ENCODE measurements around the gene ENC1. TPM values are rescaled to one million over a fixed set of nuclear protein-coding genes. Genes with fewer than 3 reads are reported as not detected.
"Not testable (repeated sequence)": the region's sequence is repeated elsewhere in the genome, so short reads cannot be mapped to it uniquely, and the experiment has no call there.

The ENC1 gene, protein sequence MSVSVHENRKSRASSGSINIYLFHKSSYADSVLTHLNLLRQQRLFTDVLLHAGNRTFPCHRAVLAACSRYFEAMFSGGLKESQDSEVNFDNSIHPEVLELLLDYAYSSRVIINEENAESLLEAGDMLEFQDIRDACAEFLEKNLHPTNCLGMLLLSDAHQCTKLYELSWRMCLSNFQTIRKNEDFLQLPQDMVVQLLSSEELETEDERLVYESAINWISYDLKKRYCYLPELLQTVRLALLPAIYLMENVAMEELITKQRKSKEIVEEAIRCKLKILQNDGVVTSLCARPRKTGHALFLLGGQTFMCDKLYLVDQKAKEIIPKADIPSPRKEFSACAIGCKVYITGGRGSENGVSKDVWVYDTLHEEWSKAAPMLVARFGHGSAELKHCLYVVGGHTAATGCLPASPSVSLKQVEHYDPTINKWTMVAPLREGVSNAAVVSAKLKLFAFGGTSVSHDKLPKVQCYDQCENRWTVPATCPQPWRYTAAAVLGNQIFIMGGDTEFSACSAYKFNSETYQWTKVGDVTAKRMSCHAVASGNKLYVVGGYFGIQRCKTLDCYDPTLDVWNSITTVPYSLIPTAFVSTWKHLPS
- total RNA-seq: 1 to 10 TPM; 2.2 to 3.4 TPM

DNA sequence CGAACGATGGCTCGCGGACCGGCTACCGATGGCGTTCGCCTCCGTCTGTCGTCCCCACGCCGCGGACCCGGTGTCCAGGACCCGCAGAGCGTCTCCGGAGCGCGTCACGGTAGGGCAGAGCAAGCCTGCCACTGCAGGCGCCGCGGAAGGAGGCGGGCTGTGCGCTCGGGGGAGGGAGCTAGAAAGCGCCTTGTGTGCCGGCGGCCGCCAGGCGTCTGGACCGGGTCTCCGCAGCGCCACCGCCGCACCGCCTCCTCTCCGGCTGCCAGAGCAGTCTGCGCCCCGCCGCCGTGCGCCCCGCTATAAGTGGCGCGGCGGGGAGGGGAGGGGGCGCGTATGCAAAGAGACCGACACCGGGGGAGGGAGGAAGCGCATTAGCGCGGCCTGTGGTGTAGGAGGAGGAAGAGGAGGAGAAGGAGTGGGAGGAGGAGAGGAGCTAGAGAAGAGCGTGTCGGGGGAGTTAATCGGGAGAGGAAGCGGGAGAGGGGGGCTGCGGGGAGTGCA is at the start of gene ENC1:
ENC1 (minus strand) TSS at position 279 of the 504 bp plus-strand sequence. CDS start 4,243 bp downstream, outside the sequence.
- ChIA-PET CTCF (interaction anchor here (0.5 to 1.5 kb wide), 13 partner anchors 9 to 738 kb away, joined by 3 to 4 read pairs (median 3); no protein-coding TSS in a partner anchor), POLR2A (no interaction called here)
- Mint-ChIP-seq H3K36me3 (ENCODE audit: low read depth) (no peaks in the 10 kb centered on the region), H3K4me3 (peak within 1 kb of the TSS; percentile 85), H3K4me1 (peaks cover 36% of the 10 kb centered on the region), H3K27ac (peak within 1 kb of the TSS; percentile 82), H3K27me3 (peaks cover 25% of the 10 kb centered on the region), H3K9me3 (no peaks in the 10 kb centered on the region)
- peak; percentile 84 for DNase-seq

DNA sequence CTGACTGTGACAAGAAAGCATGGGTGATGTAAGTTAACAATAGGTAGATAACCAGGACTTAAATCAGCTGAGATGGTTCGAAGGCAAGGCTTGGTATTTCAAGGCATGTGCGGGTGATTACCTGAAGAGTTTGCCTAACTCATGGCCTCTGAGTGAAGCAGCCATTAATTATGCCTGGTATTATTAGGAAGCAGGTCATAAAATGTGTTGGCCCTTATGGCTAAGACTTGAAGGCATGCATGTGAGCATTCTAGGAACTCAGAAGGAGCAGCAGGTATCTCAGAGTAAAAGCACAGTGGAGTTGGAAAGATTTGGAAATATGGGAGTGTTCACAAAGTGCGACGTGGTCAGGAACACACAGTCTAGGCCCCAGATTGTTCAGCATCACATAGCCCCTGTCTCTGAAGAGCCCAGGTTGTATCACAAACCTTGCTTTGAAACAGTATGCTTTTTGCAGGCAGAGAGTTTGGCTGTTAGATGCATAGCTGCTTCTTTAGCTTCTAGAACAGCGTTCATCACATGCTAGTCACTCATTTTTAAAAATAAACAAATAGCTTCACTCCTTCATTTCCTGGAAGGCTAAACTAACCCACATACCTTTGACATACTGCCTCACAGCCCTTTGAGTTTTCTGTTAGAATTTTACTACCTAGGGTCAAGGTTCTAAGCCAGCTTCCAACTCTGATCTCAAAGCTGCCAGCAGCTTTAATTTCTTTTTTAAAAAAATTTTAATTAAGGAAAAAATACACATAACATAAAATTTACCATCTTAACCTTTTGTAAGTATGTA is 46.6 kb upstream of the ENC1 start:
- DNase-seq: no peak
- peaks cover 29% of the 10 kb centered on the region for H3K4me1 Mint-ChIP-seq
- peak overlapping the region; percentile 14 for H3K27ac Mint-ChIP-seq
- peaks cover 18% of the 10 kb centered on the region for H3K36me3 Mint-ChIP-seq (ENCODE audit: low read depth)
- H3K27me3 Mint-ChIP-seq: peaks cover 5% of the 10 kb centered on the region
- POLR2A ChIA-PET: interaction anchor here (0.7 kb wide), 1 partner anchor 1895 kb away, joined by 3 read pairs; no protein-coding TSS in a partner anchor
- CTCF ChIA-PET: no interaction called here
- H3K4me3 Mint-ChIP-seq: peak overlapping the region; percentile 74
- H3K9me3 Mint-ChIP-seq: no peaks in the 10 kb centered on the region

DNA sequence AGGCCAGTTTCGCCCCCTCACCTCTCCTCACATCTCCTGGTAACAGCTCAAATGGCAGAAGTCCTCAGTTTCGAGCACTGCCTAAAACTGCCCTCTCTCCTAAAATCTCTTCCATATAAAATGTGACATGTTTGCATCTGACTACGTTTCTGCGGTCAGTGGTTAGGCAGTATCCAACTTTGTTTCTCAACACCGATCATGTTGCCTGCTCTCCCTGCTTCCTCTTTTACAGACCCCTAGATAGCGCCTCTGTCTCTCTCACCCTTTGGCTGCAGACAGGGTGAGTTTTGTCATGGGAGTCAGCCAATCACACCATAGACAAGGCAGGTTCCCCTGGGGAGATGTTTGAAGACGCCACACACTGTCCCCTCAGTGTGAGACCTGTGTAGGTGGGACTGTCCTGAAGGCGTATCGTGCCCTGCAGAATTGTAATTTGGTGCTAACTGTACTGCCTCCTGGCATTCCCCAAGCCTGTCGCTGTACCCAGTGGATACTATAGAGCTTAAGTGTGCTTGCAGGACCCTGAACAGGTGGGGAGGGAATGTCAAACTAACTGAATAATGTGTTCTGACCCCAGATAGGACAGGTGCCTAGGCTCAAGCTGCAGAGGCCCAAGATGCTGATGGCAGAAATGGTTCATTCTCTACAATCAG is 45.6 kb upstream of the ENC1 start:
- peak overlapping the region; percentile 74 for H3K4me3 Mint-ChIP-seq

DNA sequence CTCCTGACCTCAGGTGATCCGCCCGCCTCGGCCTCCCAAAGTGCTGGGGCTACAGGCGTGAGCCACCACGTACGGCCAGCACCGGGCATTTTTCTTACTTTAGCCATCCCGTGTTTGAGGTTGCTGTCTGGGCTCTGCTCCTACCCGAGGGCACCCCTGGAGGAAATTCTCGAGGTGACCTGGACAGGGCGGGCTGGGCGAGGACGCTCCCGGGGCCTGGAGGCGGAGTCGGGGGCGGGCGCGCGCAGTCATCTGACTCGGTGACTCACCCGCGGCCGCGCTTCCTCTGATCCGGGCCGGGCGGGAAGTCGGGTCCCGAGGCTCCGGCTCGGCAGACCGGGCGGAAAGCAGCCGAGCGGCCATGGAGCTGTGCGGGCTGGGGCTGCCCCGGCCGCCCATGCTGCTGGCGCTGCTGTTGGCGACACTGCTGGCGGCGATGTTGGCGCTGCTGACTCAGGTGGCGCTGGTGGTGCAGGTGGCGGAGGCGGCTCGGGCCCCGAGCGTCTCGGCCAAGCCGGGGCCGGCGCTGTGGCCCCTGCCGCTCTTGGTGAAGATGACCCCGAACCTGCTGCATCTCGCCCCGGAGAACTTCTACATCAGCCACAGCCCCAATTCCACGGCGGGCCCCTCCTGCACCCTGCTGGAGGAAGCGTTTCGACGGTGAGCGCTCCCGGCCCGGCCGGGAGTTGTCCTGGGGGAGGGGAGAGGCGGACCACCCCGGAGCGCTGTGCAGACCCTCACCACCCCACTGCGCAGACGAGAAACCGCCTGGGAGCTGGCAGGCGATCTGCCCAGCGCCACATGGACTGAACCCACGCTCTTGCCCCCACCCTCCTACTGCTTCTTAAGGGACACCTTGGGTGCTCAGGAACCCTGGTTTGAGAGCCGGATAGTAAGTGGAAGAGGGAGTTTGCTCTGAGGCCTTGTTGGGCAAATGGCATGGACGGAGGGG is 44.6 kb upstream of the ENC1 start, which contains the start of gene HEXB:
HEXB (plus strand) TSS at position 334 of the 952 bp plus-strand sequence; CDS start at position 362, 28 bp downstream.
- Mint-ChIP-seq H3K27ac (peak within 1 kb of the TSS; percentile 68), H3K4me3 (peak within 1 kb of the TSS; percentile 74), H3K36me3 (ENCODE audit: low read depth) (peaks cover 14% of the 10 kb centered on the region), H3K9me3 (no peaks in the 10 kb centered on the region), H3K4me1 (peaks cover 29% of the 10 kb centered on the region), H3K27me3 (peaks cover 8% of the 10 kb centered on the region)
- POLR2A ChIA-PET: interaction anchor here (0.6 kb wide), 1 partner anchor 233 kb away, joined by 4 read pairs; no protein-coding TSS in a partner anchor
- DNase-seq: peak; percentile 85
- CTCF ChIA-PET: interaction anchor here (0.7 kb wide), 2 partner anchors 8 to 15 kb away, joined by 3 read pairs; no protein-coding TSS in a partner anchor

More for the DNA sequence above, 45.6 kb upstream of the ENC1 start:
- Mint-ChIP-seq H3K27me3 (peaks cover 5% of the 10 kb centered on the region), H3K4me1 (peaks cover 29% of the 10 kb centered on the region), H3K36me3 (ENCODE audit: low read depth) (peaks cover 18% of the 10 kb centered on the region), H3K27ac (peak overlapping the region; percentile 56), H3K9me3 (no peaks in the 10 kb centered on the region)
- CTCF ChIA-PET: interaction anchor here (0.7 kb wide), 1 partner anchor 14 kb away, joined by 3 read pairs; no protein-coding TSS in a partner anchor
- peak; percentile 10 for DNase-seq
- POLR2A ChIA-PET: no interaction called here

DNA sequence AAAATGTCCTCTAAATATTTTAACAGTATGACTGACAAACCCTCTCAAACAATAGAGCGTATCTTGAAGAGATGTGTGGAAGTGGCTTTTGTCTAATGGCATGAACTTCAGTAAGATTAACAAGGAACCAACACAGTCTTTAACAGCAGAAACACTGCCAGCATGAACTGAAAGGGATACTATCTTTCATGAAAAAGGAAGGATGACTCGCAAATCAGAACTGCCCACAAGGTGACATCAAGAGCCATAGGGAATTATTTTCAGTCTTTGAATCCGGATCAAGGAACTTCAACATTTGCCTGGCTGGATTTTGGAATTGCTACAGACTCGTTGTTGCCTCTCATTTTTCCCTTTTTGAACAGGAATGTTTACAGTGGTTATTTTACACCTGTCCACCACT is 39.4 kb upstream of the ENC1 start:
- no peaks in the 10 kb centered on the region for H3K9me3 Mint-ChIP-seq
- no peak overlapping the region for H3K27ac Mint-ChIP-seq
- CTCF ChIA-PET: no interaction called here
- no peak overlapping the region for H3K4me3 Mint-ChIP-seq
- H3K4me1 Mint-ChIP-seq: peaks cover 6% of the 10 kb centered on the region
- peaks cover 16% of the 10 kb centered on the region for H3K27me3 Mint-ChIP-seq
- DNase-seq: no peak
- no peaks in the 10 kb centered on the region for H3K36me3 Mint-ChIP-seq (ENCODE audit: low read depth)
- POLR2A ChIA-PET: no interaction called here

DNA sequence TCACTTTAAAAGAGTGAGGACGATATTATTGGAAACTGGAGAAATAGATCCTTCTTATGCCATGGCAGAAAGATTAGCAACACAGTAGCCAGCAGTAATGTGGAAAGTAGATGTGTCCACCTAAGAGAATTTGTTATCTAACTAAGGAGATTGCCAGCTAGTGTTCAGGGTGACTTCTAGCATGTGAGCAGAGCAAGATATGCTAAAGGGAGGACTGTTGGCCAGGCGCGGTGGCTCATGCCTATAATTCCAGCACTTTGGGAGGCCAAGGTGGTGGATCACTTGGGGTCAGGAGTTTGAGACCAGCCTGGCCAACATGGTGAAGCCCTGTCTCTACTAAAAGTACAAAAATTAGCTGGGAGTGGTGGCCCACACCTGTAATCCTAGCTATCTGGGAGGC is 38.8 kb upstream of the ENC1 start:
- CTCF ChIA-PET; H3K36me3 Mint-ChIP-seq (ENCODE audit: low read depth); H3K4me1 Mint-ChIP-seq; H3K27ac Mint-ChIP-seq; DNase-seq; H3K9me3 Mint-ChIP-seq; H3K4me3 Mint-ChIP-seq; POLR2A ChIA-PET: not testable (repeated sequence)
- peaks cover 16% of the 10 kb centered on the region for H3K27me3 Mint-ChIP-seq

DNA sequence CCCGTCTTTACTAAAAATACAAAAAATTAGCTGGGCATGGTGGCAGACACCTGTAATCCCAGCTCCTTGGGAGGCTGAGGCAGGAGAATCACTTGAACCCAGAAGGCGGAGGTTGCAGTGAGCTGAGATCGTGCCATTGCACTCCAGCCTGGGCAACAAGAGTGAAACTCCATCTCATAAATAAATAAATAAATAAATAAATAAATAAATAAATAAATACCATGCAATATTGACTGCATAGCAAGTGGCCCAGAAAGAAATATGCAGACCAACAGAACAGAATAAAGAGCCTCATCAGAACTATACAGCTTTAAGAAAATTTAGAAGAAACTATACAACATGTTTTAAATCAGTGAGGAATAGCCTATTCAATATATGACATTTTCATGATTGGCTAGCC is 37.6 kb upstream of the ENC1 start:
- H3K9me3 Mint-ChIP-seq; CTCF ChIA-PET; H3K36me3 Mint-ChIP-seq (ENCODE audit: low read depth); H3K27ac Mint-ChIP-seq; H3K4me3 Mint-ChIP-seq; POLR2A ChIA-PET; H3K4me1 Mint-ChIP-seq; DNase-seq: not testable (repeated sequence)
- peaks cover 15% of the 10 kb centered on the region for H3K27me3 Mint-ChIP-seq

DNA sequence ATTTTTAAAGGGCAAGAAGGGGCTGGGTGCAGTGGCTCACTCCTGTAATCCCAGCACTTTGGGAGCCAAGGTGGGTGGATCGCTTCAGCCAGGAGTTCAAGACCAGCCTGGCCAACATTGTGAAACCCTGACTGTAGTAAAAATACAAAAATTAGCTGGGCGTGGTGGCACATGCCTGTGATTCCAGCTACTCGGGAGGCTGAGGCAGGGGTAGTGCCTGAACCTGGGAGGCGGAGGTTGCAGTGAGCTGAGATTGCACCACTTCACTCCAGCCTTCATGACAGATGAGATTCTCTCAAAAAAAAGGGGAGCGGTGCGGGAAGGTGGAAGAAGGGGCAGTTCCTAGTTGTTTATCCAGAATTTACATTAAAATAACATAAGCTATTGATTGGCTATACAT is 35.9 kb upstream of the ENC1 start:
- CTCF ChIA-PET: interaction anchor here (0.6 to 1.6 kb wide), 2 partner anchors 15 to 26 kb away, joined by 3 to 4 read pairs; no protein-coding TSS in a partner anchor
- POLR2A ChIA-PET; H3K36me3 Mint-ChIP-seq (ENCODE audit: low read depth); H3K9me3 Mint-ChIP-seq; H3K4me1 Mint-ChIP-seq; DNase-seq; H3K4me3 Mint-ChIP-seq; H3K27ac Mint-ChIP-seq: not testable (repeated sequence)
- H3K27me3 Mint-ChIP-seq: peaks cover 14% of the 10 kb centered on the region

DNA sequence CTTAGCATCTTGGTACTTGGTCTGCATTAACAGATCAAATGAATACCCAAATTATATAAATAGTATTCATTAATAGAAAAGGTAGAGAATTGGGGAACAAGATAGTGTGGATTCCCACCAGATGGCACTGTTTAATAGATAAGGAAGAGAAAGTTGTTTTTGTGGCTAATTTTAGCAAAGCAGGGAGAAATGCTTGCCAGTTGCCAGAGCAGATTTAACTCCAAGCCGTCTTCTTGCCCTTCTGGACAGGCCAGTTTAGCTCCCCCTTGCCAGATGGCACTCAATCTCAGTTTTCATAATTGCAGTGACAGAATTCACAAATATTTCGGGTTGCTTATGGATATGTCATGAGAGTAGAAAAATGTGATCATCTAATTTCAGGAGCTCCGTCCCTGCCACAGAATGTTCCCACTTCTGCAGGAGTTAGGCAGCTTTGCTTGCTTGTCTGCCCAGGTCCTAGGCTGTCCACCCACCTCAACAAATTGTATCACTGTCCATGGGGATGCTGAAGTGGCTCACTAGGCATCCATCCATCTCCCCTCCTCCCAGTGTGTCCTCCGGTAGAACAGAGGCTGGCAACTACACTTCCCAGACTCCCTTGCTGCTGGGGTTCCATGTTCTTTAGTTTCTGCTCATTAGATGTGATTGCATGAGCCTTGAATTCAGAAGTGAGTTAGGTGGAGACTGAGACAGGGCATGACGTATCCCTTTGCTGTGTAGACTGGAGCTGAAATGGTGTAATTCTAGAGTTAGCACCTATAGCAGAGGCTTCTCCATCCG is 32.7 kb upstream of the ENC1 start:
- H3K4me1 Mint-ChIP-seq: no peaks in the 10 kb centered on the region
- H3K27me3 Mint-ChIP-seq: peaks cover 3% of the 10 kb centered on the region
- ChIA-PET CTCF (interaction anchor here (1.1 kb wide), 1 partner anchor 11 kb away, joined by 3 read pairs; no protein-coding TSS in a partner anchor), POLR2A (no interaction called here)
- H3K36me3 Mint-ChIP-seq (ENCODE audit: low read depth): no peaks in the 10 kb centered on the region
- H3K9me3 Mint-ChIP-seq: peaks cover 3% of the 10 kb centered on the region
- DNase-seq: no peak
- no peak overlapping the region for H3K27ac Mint-ChIP-seq
- H3K4me3 Mint-ChIP-seq: no peak overlapping the region

DNA sequence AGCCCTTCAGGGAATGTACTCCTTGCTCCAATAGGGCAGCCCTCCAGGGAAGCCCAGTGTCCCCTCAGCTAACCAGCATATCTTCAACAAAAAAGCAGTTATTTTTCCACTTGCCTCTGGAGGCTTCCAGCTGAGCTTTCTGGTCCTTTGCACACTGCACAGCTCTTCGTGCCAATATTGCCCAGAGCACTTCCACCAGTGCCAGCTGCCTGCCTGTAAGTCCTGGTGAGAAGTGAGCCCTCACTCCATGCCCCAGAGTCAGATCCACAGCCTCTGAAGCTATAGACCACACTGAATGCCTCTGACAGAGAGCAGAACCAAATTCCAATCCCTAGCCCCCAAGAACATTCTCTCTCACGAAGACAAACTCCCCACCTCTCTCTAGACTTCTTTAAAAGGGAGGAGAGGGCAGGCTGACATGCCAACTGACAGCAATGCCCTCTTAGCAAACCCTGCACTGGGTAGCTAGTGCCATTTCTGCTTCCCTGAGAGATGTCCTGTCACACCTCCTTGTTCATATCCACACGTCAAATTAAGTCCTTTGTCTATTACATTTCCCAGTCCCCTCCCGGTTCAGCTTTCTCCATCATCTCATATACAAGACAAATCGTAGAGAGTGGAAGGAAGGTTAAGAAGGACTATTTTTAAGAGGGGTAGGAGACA is 31.8 kb upstream of the ENC1 start:
- no peak for DNase-seq
- peaks cover 3% of the 10 kb centered on the region for H3K9me3 Mint-ChIP-seq
- no peak overlapping the region for H3K27ac Mint-ChIP-seq
- CTCF ChIA-PET: interaction anchor here (1.1 kb wide), 1 partner anchor 10 kb away, joined by 3 read pairs; no protein-coding TSS in a partner anchor
- peaks cover 3% of the 10 kb centered on the region for H3K27me3 Mint-ChIP-seq
- H3K4me3 Mint-ChIP-seq: no peak overlapping the region
- H3K36me3 Mint-ChIP-seq (ENCODE audit: low read depth): no peaks in the 10 kb centered on the region
- POLR2A ChIA-PET: no interaction called here
- no peaks in the 10 kb centered on the region for H3K4me1 Mint-ChIP-seq

Data from activated CD4-positive, alpha-beta T cell treated with anti-CD3 and anti-CD28 coated beads, Interleukin-2, amount 10 ng/mL, durations not matched to agents 7 days and 5 days (primary cell).